ENCODE results near the gene CSAD.
"Not testable (repeated sequence)": the region's sequence is repeated elsewhere in the genome, so short reads cannot be mapped to it uniquely, and the experiment has no call there.

The CSAD gene

DNA sequence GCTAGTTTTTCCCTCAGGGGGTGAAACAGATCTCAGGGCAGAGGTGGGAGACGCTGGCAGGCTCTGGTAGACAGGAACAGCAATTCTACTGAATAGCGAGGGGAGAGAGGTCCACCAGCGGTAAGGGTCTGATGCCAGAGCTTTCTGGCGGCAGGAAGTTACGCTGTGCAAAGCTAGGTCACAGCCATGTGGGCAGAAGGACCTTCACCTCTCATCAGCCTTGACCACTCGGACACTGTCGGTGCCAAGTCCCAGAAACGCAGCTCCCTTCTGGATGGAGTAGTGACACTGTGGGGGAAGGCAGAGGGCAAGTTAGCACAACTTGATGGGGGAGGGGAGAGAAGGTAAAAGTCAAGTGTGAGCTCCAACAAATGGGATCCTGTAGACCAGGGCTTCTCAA lies 10.5 kb downstream of the CSAD start:
- ATAC-seq (no peak), DNase-seq (no peak)
- Mint-ChIP-seq H3K36me3 (ENCODE audit: low read depth) (peaks cover 1% of the 10 kb centered on the region), H3K4me3 (no peak overlapping the region), H3K27ac (no peak overlapping the region), H3K4me1 (peaks cover 2% of the 10 kb centered on the region), H3K9me3 (no peaks in the 10 kb centered on the region), H3K27me3 (no peaks in the 10 kb centered on the region)

DNA sequence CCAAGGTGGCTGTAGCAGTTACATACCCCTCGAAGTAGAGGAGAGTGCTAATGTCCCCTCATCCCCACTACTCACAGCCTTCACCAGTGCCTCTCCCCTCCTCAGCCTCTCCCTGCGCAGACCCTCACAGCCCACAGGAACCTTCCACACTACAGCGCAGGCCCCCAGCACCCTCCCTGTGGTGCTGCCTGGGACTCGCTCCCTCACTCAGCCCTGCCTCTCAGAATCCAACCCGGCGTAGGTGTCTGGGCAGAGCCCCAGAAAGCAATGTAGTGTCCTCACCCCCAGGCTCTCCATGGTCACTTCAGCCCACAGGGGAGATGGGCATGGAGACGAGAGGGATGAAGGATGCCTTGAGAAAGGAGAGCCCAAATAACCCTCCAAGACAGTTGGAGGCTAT lies 11.1 kb downstream of the CSAD start:
- Mint-ChIP-seq H3K27me3 (no peaks in the 10 kb centered on the region), H3K9me3 (no peaks in the 10 kb centered on the region), H3K27ac (no peak overlapping the region), H3K36me3 (ENCODE audit: low read depth) (peaks cover 1% of the 10 kb centered on the region), H3K4me3 (no peak overlapping the region), H3K4me1 (peaks cover 2% of the 10 kb centered on the region)
- DNase-seq (no peak), ATAC-seq (peak; percentile 24)

DNA sequence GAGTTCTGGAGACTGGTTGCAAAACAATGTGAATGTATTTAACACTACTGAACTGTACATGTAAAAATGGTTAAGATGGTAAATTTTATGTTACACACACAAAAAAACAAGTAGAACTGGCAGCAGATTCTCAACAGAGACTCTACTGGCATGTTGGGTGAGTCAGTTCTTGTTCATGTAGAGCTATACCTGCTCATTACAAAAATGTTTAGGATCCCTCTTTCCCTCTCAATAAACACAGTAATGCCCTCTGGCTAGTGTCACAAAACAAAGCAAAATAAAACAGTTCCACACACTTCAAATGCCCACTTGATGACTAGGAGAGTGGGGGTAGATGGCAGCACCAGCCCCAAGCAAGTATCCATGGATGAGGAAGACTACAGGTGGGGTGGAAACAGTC lies 13.9 kb downstream of the CSAD start:
- ATAC-seq, result no peak
- Mint-ChIP-seq H3K27ac (no peak overlapping the region), H3K4me3 (no peak overlapping the region), H3K27me3 (no peaks in the 10 kb centered on the region), H3K9me3 (no peaks in the 10 kb centered on the region), H3K4me1 (peaks cover 2% of the 10 kb centered on the region), H3K36me3 (ENCODE audit: low read depth) (peaks cover 1% of the 10 kb centered on the region)
- DNase-seq, result no peak

DNA sequence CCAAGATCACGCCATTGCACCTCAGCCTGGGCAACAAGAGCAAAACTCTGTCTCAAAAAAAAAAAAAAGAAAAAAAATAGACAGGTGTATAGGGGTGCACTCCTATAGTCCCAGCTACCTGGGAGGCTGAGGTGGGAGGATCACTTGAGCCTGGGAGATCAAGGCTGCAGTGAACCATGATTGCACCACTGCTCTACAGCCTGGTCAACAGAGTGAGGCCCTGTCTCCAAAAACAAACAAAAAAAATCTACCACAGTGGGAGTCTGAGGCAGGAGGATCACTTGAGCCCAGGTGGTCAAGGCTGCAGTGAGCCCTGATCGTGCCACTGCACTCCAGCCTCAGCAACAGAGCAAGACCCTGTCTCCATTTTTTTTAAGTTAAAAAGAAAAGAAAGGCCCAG lies 17.7 kb downstream of the CSAD start:
- not testable (repeated sequence) for H3K9me3 Mint-ChIP-seq; ATAC-seq; H3K27ac Mint-ChIP-seq; DNase-seq; H3K4me3 Mint-ChIP-seq; H3K36me3 Mint-ChIP-seq (ENCODE audit: low read depth); H3K27me3 Mint-ChIP-seq
- peaks cover 10% of the 10 kb centered on the region for H3K4me1 Mint-ChIP-seq

DNA sequence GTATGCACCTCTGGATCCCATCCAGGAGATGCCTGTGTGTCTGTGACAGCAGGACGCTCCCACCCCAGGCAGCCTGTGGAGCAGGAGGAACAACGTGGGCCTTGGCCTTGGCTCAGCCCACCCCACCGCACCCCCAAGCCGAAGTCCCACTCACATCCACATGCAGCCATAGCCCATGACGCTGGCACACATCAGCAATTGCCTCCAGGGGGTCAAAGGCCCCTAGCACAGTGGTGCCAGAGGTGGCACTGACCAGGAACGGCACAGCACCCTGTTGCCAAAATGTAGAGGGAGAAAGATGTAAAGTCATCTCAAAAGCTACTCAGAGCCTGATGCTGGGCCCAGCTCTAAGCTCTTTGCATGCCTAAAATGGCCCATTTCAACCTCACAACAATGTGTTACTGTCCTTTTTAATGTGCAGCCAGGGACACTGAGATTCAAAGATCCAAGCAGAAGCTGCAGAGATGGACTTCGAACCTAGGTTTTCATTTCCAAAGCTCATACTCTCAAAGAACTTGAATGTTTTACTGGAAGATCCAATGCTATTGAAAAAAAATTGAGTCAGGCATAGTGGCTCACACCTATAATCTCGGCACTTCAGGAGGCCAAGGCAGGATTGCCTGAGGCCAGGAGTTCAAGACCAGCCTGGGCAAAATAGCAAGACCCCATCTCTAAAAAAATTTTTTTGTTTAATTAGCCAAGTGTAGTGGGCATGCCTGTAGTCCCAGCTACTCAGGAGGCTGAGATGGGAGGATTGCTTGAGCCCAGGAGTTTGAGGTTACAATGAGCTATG lies 19.4 kb downstream of the CSAD start:
- no peak overlapping the region for H3K4me3 Mint-ChIP-seq
- DNase-seq (no peak), ATAC-seq (no peak)
- H3K36me3 Mint-ChIP-seq (ENCODE audit: low read depth), result peaks cover 3% of the 10 kb centered on the region
- H3K27ac Mint-ChIP-seq, result no peak overlapping the region
- H3K4me1 Mint-ChIP-seq, result peaks cover 10% of the 10 kb centered on the region
- H3K27me3 Mint-ChIP-seq, result no peaks in the 10 kb centered on the region
- no peaks in the 10 kb centered on the region for H3K9me3 Mint-ChIP-seq

DNA sequence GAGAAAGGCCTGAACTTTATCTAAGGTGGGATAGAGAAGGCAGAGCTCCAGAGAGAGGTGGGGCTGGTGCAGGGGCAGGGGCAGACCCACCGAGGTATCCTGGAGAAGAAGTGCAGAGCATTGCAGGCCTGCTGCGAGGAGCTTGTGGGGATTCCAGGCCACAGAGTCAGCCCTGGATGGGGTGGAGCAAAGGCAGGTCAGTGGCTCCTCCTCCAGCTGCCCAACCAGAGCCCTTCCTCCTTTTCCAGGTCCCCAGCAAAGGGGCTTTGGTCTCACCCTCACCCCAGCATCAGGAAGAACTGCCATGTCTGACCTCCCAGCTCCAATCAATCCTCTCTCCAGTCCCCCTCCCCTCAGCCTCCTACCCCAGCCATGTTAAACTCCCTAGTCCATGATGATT lies 20.1 kb downstream of the CSAD start:
- no peak overlapping the region for H3K27ac Mint-ChIP-seq
- no peak for DNase-seq
- no peaks in the 10 kb centered on the region for H3K9me3 Mint-ChIP-seq
- H3K4me3 Mint-ChIP-seq, result no peak overlapping the region
- no peaks in the 10 kb centered on the region for H3K27me3 Mint-ChIP-seq
- H3K36me3 Mint-ChIP-seq (ENCODE audit: low read depth), result peaks cover 3% of the 10 kb centered on the region
- no peak for ATAC-seq
- H3K4me1 Mint-ChIP-seq, result peaks cover 8% of the 10 kb centered on the region

DNA sequence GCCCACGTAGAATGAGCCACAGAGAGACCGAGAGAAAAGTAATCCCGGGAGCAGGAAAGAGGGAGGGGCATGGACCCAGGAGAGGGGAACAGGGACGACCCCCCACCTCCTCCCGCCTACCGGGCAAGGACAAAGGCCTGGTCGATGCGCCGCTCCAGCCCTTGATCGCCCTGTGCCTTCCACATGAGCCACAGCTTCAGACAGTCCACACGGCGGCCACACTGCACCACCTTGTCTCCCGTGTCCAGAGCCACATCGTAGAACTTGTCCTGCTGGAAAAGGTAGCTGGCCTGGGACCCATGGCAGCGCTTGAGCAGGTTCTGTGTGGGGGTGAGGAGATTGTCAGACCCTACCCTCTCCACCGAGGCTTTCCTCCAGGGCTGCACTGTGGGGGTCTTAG lies 20.7 kb downstream of the CSAD start:
- H3K27me3 Mint-ChIP-seq, result no peaks in the 10 kb centered on the region
- H3K4me3 Mint-ChIP-seq, result no peak overlapping the region
- H3K36me3 Mint-ChIP-seq (ENCODE audit: low read depth), result peaks cover 3% of the 10 kb centered on the region
- H3K27ac Mint-ChIP-seq, result no peak overlapping the region
- peaks cover 8% of the 10 kb centered on the region for H3K4me1 Mint-ChIP-seq
- H3K9me3 Mint-ChIP-seq, result no peaks in the 10 kb centered on the region
- ATAC-seq, result no peak
- DNase-seq, result no peak

DNA sequence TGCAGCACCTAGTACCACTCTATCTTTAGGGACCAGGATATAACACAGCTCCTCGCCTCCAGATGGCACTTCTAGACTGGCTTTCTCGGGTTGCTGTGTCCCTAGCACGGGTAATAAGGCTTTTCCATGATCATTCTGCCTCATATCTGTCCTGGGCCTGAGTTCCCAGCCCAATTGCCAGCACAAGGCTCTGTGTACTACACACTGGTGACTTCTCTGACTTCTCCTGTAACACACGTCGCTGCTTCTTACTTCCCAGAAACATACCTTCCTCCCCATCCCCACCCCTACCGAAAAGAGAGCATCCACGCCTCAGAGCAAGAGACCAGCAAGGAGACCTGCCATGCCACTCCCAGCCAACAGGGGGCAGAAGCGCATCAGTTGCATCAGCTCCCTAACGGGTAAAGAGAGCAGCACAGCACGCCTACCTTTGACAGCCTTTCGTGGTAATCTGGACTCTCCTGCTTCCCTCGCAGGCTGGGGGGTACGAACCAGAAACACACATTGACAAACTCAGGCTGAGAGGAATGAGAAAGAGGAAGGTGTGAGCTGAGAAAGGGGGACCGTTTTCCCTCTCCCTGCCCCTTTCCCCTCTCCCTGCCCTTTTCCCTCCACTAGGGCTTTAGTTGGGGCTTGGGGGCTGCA lies 21.4 kb downstream of the CSAD start:
- peaks cover 8% of the 10 kb centered on the region for H3K4me1 Mint-ChIP-seq
- no peaks in the 10 kb centered on the region for H3K27me3 Mint-ChIP-seq
- no peak overlapping the region for H3K4me3 Mint-ChIP-seq
- peak overlapping the region; percentile 64 for H3K27ac Mint-ChIP-seq
- DNase-seq (peak; percentile 93), ATAC-seq (peak; percentile 96)
- peaks cover 3% of the 10 kb centered on the region for H3K36me3 Mint-ChIP-seq (ENCODE audit: low read depth)
- H3K9me3 Mint-ChIP-seq, result no peaks in the 10 kb centered on the region

DNA sequence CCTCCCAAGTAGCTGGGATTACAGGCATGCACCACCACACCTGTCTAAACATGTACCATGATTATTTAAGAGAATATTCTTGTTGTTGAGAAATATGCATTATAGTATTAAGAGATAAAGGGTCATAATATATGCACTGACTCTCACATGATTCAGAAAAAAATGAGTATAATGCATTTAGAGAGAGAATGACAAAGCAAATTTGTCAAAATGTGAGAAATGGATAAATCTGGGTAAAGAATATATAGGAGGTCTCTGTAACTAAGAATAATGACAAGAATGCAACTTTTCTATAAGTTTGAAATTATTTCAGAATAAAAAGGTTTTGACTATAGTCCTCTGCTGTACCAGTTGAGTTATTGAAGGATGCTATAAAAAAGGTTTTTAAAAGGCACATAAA lies 28.3 kb downstream of the CSAD start:
- Mint-ChIP-seq H3K9me3 (no peaks in the 10 kb centered on the region), H3K27me3 (no peaks in the 10 kb centered on the region), H3K4me3 (no peak overlapping the region), H3K27ac (no peak overlapping the region), H3K36me3 (ENCODE audit: low read depth) (no peaks in the 10 kb centered on the region), H3K4me1 (no peaks in the 10 kb centered on the region)
- ATAC-seq (no peak), DNase-seq (no peak)

DNA sequence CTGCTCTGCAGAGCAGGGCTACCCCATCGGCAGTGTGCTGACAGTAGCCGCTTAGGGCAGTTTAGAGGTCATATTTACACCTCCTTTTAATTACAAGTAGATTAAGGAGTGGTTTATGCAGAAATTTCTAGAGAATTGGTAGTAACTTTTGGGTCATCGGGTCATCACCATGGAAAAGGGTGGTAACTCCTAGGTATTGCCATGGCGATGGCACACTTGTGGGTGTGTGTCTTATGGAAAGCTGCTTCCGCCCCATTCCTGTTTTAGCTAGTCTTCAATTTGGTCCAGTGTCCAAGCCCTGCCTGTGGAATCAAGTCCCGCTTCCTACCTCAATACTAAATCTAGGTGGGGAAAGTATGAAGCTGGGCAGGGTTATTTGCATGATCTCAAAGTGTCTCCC lies 29.7 kb downstream of the CSAD start:
- DNase-seq (no peak), ATAC-seq (no peak)
- H3K36me3 Mint-ChIP-seq (ENCODE audit: low read depth), result no peaks in the 10 kb centered on the region
- H3K27ac Mint-ChIP-seq, result no peak overlapping the region
- no peaks in the 10 kb centered on the region for H3K4me1 Mint-ChIP-seq
- no peaks in the 10 kb centered on the region for H3K27me3 Mint-ChIP-seq
- H3K4me3 Mint-ChIP-seq, result no peak overlapping the region
- no peaks in the 10 kb centered on the region for H3K9me3 Mint-ChIP-seq

DNA sequence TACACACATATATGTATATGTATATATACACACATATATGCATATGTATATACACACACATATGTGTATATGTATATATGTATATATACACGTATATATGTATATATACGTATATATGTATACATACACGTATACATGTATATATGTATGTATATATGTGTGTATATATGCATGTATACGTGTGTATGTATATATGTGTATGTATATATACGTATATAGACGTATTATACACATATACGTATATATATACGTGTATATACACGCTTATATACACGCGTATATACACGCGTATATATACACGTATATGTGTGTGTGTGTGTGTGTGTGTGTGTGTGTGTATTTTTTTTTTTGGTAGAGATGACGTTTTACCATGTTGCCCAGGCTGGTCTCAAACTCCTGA lies 33.1 kb downstream of the CSAD start:
- no peaks in the 10 kb centered on the region for H3K36me3 Mint-ChIP-seq (ENCODE audit: low read depth)
- H3K4me3 Mint-ChIP-seq, result no peak overlapping the region
- no peak for DNase-seq
- H3K27ac Mint-ChIP-seq, result no peak overlapping the region
- ATAC-seq, result no peak
- H3K9me3 Mint-ChIP-seq, result no peaks in the 10 kb centered on the region
- no peaks in the 10 kb centered on the region for H3K27me3 Mint-ChIP-seq
- H3K4me1 Mint-ChIP-seq, result no peaks in the 10 kb centered on the region

DNA sequence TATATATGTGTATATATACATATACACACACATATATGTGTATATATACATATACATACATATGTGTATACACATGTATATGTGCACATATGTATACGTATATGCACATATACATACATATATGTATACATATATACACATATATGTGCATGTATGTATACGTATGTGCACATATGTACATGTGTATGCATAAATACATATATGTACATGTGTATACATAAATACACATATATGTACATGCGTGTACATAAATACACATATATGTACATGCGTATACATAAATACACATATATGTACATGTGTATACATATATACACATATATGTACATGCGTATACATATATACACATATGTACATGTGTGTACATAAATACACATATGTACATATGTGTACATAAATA lies 33.5 kb downstream of the CSAD start:
- Mint-ChIP-seq H3K9me3 (no peaks in the 10 kb centered on the region), H3K4me3 (no peak overlapping the region), H3K36me3 (ENCODE audit: low read depth) (no peaks in the 10 kb centered on the region), H3K27ac (no peak overlapping the region), H3K4me1 (no peaks in the 10 kb centered on the region), H3K27me3 (no peaks in the 10 kb centered on the region)
- DNase-seq, result no peak
- no peak for ATAC-seq

DNA sequence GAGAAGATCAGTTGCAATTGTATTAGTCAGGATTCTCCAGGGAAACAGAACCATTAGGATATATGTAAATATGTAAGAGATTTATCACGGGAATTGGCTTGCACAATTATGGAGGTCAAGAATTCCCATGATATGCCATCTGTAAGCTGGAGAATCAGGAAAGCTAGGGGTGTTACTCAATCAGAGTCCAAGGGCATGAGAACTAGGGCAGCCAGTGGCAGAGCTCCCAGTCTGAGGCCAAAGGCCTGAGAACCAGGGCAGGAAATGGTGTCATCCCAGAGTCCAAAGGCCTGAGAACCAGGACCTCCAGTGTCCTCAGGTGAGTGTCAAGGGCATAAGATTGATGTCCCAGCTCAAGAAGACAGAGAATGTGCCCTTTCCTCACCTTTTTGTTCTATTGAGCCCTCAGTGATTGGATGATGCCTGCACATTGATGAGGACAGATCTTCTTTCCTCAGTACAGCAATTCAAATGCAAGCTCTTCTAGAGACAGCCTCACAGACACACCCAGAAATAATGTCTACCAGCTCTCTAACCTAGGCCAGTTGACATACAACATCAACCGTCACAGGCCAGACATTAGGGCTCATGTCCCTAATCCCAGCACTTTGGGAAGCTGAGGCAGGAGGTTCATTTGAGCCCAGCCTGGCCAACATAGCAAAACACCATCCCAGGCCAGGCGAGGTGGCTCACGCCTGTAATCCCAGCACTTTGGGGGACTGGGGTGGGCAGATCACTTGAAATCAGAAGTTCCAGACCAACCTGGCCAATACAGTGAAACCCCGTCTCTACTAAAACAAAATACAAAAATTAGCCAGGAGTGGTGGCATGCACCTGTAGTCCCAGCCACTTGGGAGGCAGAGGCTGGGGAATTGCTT lies 35.1 kb downstream of the CSAD start:
- ATAC-seq, result no peak
- H3K4me1 Mint-ChIP-seq, result no peaks in the 10 kb centered on the region
- no peak for DNase-seq
- no peak overlapping the region for H3K27ac Mint-ChIP-seq
- no peaks in the 10 kb centered on the region for H3K27me3 Mint-ChIP-seq
- no peaks in the 10 kb centered on the region for H3K36me3 Mint-ChIP-seq (ENCODE audit: low read depth)
- H3K4me3 Mint-ChIP-seq, result no peak overlapping the region
- no peaks in the 10 kb centered on the region for H3K9me3 Mint-ChIP-seq

DNA sequence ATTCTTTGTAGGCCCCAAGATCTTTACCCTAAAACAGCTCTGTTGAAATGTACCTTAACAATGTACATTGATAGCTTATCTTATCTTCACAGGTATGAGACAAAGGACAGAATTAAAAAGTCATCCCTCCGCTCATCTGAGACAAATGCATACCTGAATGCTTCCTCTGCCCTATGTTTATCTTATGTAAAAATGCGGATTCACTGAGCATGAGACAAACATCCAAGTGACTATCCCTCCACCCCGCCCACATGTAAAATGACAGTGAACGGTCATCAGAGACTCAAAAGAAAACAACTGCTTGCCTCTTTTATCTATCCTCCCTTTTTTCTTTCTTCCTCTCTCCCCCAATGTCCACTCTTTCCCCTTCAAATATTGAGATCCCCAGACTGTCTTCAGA lies 37.4 kb downstream of the CSAD start:
- ATAC-seq (no peak), DNase-seq (no peak)
- no peak overlapping the region for H3K4me3 Mint-ChIP-seq
- no peak overlapping the region for H3K27ac Mint-ChIP-seq
- H3K27me3 Mint-ChIP-seq, result peaks cover 7% of the 10 kb centered on the region
- no peaks in the 10 kb centered on the region for H3K9me3 Mint-ChIP-seq
- no peaks in the 10 kb centered on the region for H3K4me1 Mint-ChIP-seq
- H3K36me3 Mint-ChIP-seq (ENCODE audit: low read depth), result no peaks in the 10 kb centered on the region

DNA sequence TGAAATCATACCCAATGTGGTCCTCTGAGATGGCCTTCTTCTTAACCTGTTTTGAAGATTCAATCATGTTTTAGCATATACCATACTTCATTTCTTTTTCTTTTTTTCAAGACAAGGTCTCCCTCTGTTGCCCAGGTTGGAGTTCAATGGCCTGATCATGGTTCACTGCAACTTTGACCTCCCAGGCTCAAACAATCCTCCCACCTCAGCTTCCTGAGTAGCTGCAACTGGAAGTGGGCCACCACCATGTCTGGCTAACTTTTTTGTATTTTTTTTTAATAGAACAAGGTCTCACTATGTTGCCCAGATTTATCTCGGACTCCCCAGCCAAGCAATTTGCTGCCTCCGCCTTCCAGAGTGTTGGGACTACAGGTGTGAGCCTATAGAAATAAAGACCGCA lies 47.0 kb downstream of the CSAD start:
- no peak overlapping the region for H3K4me3 Mint-ChIP-seq
- DNase-seq (no peak), ATAC-seq (no peak)
- H3K27ac Mint-ChIP-seq, result no peak overlapping the region
- peaks cover under 1% of the 10 kb centered on the region for H3K27me3 Mint-ChIP-seq
- H3K36me3 Mint-ChIP-seq (ENCODE audit: low read depth), result no peaks in the 10 kb centered on the region
- peaks cover 8% of the 10 kb centered on the region for H3K9me3 Mint-ChIP-seq
- H3K4me1 Mint-ChIP-seq, result no peaks in the 10 kb centered on the region
